ENCODE data around the gene SPHK1.

SPHK1 gene

GRCh38 chr17:76363107-76363842, 21.1 kb upstream of the SPHK1 start:
- no peak for DNase-seq (ENCODE audit: low read depth)

- DNase-seq (ENCODE audit: low read depth), result no peak
Measured at GRCh38 chr17:76365256-76365903, 19.0 kb upstream of the SPHK1 start.

GRCh38 chr17:76366247-76366646, 18.2 kb upstream of the SPHK1 start:
- no peak for DNase-seq (ENCODE audit: low read depth)

- no peak for DNase-seq (ENCODE audit: low read depth)
Measured at GRCh38 chr17:76367642-76368041, 16.8 kb upstream of the SPHK1 start.

- no peak for DNase-seq (ENCODE audit: low read depth)
Measured at GRCh38 chr17:76368545-76368944, 15.9 kb upstream of the SPHK1 start.

- DNase-seq (ENCODE audit: low read depth), result no peak
Measured at GRCh38 chr17:76369379-76369778, 15.0 kb upstream of the SPHK1 start.

GRCh38 chr17:76369804-76370203, 14.6 kb upstream of the SPHK1 start:
- no peak for DNase-seq (ENCODE audit: low read depth)

- peak; percentile 71 for DNase-seq (ENCODE audit: low read depth)
Measured at GRCh38 chr17:76370261-76370993, 14.0 kb upstream of the SPHK1 start.

GRCh38 chr17:76371656-76372628, 12.5 kb upstream of the SPHK1 start:
- DNase-seq (ENCODE audit: low read depth), result peak; percentile 57

GRCh38 chr17:76376318-76377133, 7.9 kb upstream of the SPHK1 start:
- DNase-seq (ENCODE audit: low read depth), result no peak

- no peak for DNase-seq (ENCODE audit: low read depth)
Measured at GRCh38 chr17:76378548-76379274, 5.7 kb upstream of the SPHK1 start.

GRCh38 chr17:76379275-76379641, 5.2 kb upstream of the SPHK1 start:
- no peak for DNase-seq (ENCODE audit: low read depth)

GRCh38 chr17:76379646-76380376, 4.6 kb upstream of the SPHK1 start:
- DNase-seq (ENCODE audit: low read depth), result no peak

- no peak for DNase-seq (ENCODE audit: low read depth)
Measured at GRCh38 chr17:76381633-76382350, 2.6 kb upstream of the SPHK1 start.

- no peak for DNase-seq (ENCODE audit: low read depth)
Measured at GRCh38 chr17:76382351-76382802, 2.0 kb upstream of the SPHK1 start.

- peak; percentile 39 for DNase-seq (ENCODE audit: low read depth)
Measured at GRCh38 chr17:76382803-76383545, 1.4 kb upstream of the SPHK1 start.

GRCh38 chr17:76383546-76384221, 725 bp upstream of the SPHK1 start:
- peak; percentile 30 for DNase-seq (ENCODE audit: low read depth)

All from HS-27A (cell line).